Transverse colon (tissue), 4 donors: Measurements from ENCODE around the gene ZNF440.
"Not testable (repeated sequence)": the region's sequence is repeated elsewhere in the genome, so short reads cannot be mapped to it uniquely, and the experiment has no call there.

Source experiments
- CTCF ChIP-seq, 5 experiments: fragments of 200-600 bp in 3 of 5; fragments of 450-650 bp in 2 of 5; sonication (generic) in 3 of 5; IDR thresholded peaks; 1 replicate in 2 of 5; 2 replicates in 3 of 5; pipeline ENCODE4 v1.5.1; 2016 to 2017; ENCODE audit warnings: antibody characterized with exemption in 5 of 5, inconsistent platforms in 3 of 5, mild to moderate bottlenecking in 2 of 5, moderate library complexity in 1 of 5
- EP300 ChIP-seq: sonication (generic); formaldehyde crosslinking; IDR thresholded peaks from one replicate; pipeline ENCODE4 v1.6.1; 2017; ENCODE audit warnings: antibody characterized with exemption, low read depth
- POLR2A ChIP-seq: fragments of 450-650 bp; IDR thresholded peaks from one replicate; pipeline ENCODE4 v1.6.1; 2016; ENCODE audit warnings: antibody characterized with exemption, mild to moderate bottlenecking, moderate library complexity
- POLR2AphosphoS5 ChIP-seq, 3 donors: sonication (generic); formaldehyde crosslinking; IDR thresholded peaks; one replicate each; pipeline ENCODE4 v1.6.1; 2016; ENCODE audit warnings: antibody characterized with exemption in 3 of 3

- TF ChIP-seq EP300; CTCF (IDR thresholded peaks at IDR 0.05); POLR2AphosphoS5 (IDR thresholded peaks at IDR 0.05); POLR2A: not testable (repeated sequence)
These were observed 53.7 kb downstream of the ZNF440 start for GRCh38 chr19:11867766-11868165.
